Dedifferentiated amniotic fluid mesenchymal stem cell (primary cell): ENCODE results near the gene DISC1.
"Not testable (repeated sequence)": the region's sequence is repeated elsewhere in the genome, so short reads cannot be mapped to it uniquely, and the experiment has no call there.

Experiments used
- DNase-seq: peaks from one replicate; pipeline ENCODE4 v3.0.0-alpha.2; 2016; ENCODE audit errors: extremely low spot score

The DISC1 gene

DNA sequence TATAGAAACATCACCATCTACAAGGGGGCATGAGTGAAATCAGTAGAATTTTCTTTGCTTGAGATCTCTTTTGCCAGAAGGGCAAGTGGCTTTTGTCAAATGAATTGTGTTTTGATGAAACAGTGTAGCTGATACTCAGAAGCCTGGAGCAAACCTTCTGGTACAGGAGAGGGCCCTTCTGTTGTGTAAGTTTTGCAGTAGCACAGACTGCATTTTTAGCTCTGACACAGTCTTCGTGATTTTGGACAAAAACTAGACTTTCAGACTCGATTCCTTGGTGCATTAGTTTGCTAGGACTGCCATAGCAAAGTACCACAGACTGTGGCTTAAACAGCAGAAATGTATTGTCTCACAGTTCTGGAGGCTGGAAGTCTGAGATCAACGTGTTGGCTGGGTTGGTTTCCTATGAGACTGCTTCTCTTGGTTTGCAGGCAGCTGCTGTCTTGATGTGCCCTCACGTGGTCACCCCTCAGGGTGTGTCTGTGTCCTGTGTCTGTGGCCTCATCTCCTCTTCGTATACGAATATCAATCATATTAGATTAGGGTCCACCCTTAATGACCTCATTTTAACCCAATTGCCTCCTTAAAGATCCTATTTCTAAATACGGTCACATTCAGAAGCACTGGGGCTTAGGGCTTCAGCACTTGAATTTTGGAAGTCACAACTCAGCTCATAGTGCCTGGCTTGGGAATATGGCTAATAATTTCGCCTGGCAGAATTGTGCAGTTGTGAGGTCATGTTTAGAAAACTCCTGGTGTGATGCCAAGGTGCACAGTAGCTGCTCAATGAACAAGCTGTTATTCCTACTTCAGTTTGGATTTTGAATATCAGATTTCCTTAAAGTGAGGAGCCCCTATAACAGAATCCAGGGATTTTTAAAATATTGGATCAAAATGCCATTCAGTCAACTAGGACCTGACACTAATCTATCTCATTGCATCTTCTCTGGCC is 21.2 kb upstream of the DISC1 start:
- no peak for DNase-seq

DNA sequence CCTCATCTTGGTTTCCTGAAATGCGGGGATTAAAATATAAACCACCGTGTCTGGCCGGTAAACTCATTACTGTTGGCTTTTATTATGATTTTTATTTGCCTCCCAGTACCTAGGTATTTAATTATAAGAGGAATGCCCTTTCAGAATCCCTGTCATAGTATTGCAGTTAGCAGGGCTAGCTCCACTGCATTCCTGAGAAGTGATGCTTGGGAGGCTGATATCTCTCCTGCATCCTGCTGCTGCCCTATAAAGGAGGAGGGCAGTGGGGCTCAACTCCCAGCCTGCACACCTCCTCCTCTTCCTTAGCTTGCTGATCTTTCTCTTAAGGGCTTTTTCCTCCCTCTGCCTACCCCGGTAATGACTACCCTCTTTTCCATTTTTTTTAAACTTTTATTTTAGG is 19.9 kb upstream of the DISC1 start:
- DNase-seq = no peak

DNA sequence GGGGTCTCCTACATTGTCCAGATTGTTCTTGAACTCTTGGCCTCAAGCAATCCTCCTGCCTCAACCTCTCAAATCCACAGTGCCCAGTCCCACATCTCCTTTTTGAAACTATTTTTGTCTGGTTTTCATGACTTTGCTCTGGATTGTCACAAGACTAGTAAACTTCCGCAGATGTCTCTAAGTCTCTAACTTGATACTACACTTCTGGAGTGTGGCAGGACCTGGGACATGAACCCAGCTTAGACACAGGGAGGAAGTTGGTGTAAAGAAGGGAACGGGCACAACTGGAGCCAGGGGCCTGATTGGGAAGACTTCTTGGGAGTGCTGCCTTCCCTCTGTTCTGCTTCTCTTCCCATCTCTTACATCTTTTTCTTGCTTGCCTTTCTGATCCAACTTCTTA is 16.2 kb upstream of the DISC1 start:
- no peak for DNase-seq

DNA sequence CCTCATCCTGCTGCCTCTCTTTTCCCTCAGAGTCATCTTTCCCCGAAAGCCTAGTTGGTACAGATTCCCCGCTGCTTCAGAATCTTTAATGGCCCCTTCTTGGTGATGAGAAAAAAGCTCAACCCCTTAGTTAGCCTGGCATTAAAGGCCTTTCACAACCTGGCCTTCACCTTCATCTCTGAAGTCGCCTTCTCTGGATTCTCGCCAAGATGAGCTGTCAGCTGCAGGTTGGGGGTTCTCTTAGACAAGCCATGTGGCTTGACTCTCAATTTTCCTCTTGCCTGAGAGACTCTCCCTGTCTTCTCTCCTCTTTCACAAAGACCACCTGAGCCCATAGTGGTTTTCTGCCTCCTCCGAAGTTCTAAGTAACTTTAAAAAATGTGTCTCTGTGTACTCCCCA is 15.5 kb upstream of the DISC1 start:
- DNase-seq = no peak

DNA sequence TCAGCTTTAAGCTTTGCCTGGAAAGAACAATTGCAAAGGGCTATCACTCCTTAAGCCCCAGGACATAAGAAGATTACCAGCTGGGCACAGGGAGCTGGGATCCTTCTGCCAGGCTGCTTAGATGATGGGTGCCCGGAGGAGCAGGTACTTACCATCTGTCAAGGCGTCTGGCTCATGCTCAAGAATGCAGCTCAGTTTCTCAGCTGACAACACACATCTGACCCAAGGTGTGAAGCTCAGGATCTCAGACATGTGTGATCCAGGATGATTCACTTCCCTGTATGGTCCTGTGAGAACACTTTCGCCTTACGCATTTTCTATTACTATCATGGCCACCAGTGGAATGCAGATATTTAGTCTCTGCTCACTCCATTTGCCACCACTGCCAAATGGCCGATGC is 14.7 kb upstream of the DISC1 start:
- DNase-seq = no peak

DNA sequence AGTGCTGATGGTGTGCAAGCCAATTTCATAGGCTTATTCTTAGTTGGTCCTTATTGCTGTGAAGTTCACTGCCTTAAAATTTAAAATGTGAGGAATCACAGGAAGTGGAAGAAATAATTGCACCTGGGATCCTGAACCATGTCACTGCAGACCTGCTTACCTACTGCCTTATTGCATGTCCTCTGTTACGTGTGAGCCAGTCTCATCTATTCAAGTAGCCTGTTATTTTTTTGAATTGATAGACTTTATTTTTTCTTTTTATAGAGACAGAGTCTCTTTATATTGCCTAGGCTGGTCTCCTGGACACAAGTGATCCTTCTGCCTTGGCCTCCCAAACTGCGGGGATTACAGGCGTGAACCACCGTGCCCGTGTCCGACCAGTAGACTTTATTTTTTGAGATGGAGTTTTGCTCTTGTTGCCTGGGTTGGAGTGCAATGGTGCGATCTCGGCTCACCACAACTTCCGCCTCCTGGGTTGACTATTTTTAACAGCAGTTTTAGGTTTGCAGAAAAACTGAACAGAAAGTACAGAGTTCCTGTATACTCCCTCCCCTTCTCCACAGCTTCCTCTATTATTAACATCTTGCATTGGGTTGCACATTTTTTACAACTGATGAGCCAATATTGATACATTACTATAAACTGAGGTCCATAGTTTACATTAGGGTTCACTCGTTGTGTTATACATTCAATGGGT is 14.0 kb upstream of the DISC1 start:
- no peak for DNase-seq

DNA sequence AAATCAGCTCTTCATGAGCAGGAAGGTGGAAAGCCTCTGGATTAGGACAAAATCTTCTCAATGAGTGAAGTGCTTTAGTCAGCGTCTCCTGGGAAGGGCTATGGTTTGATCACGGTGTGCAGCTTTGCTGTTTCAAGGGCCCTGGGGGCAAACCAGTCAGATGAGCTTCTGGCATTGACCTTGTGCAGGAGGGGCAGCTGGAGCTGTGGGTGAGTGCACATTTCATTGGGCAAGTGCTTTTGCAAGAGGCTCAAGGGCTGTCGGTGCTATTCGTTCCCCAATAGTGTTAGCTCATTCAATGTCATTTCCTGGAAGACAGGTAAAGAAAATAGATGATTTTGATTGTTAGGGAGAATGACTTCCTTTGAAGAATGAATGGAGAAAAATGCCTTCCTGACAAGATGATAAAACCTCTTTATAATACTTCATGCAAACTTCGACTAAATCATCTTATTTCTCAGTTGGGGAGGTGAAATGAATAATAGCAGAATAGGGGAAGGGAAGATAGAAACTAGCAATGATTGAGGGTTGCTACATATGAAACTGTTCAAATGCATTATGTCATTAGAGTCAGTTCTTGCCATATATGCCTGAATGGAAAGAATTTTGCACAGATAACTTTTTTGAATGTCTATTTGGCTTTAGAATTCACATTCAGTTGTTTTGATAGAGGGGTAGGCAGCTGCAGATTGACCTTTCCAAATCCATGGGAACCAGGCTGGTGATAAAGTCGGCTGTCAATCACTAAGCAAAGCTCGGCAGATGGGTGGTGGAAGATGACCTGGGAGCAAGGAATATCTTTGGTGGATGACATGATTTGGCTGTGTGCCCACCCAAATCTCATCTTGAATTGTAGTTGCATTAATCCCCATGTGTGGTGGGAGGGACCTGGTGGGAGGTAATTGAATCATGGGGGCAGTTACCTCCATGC is 12.9 kb upstream of the DISC1 start:
- no peak for DNase-seq

DNA sequence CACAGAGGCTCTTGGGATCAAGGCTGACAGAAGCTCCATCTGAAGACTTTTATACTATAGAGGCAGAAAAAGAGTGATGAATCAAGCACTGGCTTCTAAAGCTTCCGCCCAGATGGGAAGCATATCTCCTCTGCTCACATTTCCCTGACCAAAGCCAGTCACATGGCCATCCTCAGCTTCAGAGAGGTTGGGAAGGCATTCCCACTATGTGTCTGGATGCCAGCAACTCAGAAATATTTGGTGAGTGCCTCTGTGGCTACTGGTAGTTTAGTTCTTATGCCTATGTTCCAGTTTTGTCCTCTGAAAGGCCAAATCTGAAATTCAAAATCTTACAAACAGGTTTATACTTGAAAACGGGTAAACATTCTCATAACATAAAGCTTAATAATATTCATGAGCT is 9.9 kb upstream of the DISC1 start:
- DNase-seq = no peak

DNA sequence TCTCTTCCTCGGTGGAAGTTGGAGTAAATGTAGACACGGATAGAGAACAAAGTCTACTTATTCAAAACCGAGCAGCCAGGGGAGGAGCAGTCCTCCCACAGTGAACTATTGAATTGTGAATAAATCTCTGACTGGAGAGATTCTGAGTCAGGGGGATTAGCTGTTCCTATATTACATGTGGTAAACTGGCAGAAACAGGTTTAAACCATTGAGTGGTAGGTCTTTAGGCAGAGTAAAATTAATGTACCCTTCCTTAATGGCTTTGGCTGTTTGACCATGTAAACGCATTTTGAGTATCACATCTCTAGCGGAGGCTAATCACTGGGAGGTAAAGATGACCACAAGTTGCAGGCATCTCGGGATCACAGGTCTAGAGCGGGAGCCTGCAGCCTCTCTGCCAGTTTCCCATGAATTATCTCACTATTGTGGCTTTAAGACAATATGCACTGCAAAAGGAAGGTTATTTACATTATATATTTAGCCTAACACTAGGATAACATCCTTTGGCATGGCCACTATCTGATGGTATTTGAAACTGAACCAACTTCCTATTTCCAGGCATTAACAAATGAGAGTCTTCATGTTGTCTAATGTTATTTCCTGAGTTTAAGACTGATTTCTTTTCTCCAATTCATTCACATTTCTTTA is 7.9 kb upstream of the DISC1 start:
- DNase-seq = no peak

DNA sequence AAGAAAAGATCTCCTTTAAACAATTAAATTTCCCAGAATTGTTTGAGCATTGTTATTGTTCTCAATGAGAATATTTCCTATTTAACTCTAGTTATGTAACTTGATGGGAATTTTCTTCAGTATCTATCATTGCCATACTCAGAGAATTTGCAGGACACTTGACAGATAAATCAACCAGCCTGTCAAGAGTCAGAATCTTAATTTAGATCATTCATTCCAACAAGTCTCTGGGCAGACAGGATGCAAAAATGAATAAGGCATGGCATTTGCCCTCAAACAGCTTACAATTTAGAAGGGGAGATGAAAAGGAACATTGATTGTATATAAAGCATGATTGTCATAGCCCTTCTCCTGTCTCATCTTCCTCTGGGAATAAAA is 7.3 kb upstream of the DISC1 start:
- DNase-seq = no peak

DNA sequence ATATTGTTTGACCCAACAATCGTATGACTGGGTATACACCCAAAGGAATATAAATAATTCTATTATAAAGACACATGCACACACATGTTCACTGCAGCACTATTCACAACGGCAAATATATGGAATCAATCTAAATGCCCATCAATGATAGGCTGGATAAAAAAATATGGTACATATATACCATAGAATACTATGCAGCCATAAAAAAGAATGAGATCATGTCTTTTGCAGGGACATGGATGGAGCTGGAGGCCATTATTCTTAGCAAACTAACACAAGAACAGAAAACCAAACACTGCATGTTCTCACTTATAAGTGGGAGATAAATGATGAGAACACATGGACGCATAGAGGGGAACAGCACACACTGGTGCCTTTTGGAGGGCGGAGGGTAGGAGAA is 1.5 kb upstream of the DISC1 start:
- DNase-seq = not testable (repeated sequence)

DNA sequence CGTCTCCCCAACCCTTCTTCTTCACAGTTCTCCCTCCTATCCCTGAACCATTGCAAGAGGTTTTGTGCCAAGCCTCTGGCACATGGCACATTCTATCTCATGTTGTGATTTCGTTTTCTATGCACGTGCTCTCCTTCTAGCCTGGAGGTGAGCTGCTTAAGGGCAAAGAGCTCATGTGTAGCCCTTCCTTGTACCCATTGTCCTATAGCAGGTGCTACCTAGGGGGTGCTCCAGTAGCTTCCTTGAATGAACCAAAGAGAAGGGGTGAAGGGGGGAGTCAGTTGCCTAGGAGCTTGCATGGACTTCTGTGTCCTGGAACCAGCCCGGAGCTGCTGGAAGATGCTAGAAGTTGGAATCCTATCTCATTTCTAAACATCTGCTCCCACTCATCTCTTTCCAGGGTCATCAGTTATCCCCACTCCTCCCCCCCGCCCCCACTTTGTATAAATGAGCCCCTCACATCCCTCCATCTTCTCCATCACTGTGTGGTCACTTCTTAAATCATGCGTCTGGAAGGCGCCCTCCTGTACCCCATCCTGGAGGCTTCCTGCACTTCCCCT is 535 bp upstream of the DISC1 start:
- DNase-seq = no peak

DNA sequence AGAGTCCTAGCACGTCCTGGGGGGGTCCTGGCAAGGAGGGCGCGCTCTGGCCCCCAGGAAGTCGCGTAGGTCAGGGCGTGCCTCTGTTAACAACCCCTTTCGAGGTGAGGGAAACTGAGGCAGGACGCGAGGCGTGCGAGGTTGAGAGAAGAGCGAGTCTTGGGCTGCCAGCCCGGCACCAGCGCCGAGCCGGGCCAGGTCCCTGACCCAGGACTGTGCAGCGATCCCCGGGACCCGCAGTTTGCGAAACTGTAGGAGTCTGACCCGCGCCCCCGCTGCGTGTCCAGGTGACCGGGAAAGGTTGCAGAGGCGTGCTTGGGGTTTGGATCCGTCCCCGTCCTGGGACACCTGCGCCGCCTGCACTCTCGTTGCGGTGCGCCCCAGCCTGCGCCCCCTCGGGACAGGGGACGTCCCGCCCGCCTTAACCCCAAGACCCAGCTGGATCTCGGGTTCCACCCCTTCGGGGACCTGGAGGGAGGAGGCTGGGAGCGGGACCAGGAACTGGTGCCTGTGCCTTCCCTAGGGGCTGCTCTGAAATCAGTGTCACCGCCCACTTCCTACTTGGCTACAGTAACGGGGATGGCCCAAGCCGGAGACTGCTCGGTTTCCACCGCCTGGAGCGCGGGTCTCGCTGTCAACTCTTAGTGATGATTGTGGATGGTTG is 493 bp downstream of the DISC1 start:
- DNase-seq = no peak

DNA sequence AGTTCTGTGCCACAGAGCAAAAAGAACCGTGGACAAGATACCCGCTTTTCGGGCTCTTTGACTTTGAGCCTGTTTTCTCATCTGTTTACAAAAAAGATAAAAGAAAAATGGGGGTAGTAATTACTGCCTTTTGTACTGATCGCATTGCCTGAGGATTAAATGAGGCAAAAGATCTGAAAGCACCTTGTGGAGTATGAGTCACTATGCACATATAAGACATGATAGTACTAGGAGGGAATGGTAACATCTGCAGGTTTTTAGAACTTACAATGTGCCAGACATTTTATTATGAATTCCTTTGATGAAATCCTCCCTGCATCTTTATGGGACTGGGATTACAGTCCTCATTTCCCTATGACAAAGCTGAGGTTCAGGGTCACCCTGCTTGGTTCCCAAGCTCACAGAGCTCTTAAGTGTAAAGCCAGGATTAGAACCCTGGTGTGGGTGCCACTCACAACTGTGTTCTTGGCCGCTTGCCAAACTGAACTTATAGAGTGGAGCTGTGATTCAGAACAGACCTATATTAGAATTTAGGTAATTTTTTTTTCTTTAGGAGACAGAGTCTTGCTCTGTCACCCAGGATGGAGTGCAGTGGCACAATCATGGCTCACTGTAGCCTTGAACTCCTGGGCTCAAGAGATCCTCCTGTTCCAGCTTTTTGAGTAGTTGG is 1.8 kb downstream of the DISC1 start:
- DNase-seq = no peak

DNA sequence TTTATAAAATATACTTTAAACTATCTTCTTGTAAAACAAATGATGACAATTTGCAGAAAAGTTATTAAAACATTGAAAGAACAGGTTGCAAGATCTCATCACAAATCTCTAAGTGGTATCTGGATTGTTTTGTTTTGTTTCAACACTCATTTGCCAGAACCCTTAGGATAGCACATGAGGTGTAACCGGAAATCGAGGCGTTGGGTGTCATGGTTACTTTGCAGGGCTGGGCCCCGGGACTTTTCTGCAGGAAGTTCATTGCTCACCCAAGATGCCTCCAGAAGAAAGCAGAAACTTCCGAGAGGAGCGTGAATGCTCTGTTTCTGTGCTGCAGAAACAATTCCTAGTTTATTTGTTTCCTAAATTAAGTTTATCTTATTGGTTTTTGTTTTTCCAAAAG is 2.5 kb downstream of the DISC1 start:
- DNase-seq = no peak

DNA sequence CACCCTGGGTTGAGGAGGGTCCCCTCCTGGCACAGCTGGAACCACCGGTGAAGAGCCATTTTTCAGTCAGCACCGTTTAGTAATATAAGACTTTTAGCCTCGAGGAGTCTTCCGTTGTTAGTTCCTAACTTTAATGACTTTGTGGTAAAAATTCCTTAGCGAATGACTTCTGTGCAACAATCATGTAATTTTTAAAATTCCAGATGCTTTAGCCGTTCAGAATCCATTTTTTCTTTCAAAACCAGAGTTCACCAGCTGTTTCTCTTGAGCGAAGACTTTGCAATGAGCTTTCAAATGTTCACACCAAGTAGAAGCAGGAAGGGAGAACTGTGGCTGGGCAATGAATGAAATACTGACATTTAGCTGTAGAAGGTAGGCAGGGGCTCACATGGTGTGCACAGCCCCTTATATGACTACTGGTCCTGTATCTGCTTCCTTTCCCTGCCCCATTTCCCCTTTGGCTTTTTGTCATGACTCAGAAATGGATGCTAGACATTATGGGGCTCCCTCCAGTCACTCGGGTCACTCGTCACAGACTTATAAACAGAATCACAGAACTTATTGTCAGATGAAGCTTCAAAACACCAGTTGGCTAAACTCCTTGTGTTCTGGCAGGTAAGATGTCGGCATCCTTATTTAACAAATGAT is 4.1 kb downstream of the DISC1 start:
- peak; percentile 82 for DNase-seq

DNA sequence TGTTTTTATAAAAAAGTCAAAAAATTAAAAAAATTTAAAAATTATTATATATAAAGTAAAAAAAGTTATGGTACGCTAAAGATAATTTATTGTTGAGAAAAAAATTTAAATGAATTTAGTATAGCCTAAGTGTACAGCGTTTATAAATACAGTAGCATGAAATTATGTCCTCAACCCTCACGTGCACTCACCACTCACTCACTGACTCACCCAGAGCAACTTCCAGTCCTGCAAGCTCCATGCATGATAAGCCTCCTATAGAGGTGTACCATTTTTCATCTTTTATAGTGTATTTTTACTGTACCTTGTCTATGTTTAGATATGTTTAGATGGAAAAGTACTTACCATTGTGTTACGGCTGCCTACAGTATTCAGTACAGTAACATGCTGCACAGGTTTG is 5.1 kb downstream of the DISC1 start:
- DNase-seq = no peak

DNA sequence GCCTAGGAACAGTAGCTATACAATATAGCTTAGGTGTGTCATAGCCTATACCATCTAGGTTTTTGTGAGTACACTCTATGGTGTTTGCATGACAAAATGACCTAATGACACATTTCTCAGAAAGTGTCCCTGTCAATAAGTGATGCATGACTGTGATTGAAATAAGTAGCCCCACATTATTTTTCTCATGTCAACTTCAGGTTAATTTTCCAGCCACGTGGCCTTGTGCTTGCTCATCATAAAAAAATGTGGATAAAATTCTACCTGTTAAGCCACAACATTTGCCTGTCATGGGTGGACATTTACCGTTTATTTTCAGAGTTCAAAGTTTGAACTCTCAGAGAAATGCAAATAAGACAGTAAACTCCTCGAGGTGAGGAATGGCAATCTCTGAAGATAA is 5.5 kb downstream of the DISC1 start:
- no peak for DNase-seq

DNA sequence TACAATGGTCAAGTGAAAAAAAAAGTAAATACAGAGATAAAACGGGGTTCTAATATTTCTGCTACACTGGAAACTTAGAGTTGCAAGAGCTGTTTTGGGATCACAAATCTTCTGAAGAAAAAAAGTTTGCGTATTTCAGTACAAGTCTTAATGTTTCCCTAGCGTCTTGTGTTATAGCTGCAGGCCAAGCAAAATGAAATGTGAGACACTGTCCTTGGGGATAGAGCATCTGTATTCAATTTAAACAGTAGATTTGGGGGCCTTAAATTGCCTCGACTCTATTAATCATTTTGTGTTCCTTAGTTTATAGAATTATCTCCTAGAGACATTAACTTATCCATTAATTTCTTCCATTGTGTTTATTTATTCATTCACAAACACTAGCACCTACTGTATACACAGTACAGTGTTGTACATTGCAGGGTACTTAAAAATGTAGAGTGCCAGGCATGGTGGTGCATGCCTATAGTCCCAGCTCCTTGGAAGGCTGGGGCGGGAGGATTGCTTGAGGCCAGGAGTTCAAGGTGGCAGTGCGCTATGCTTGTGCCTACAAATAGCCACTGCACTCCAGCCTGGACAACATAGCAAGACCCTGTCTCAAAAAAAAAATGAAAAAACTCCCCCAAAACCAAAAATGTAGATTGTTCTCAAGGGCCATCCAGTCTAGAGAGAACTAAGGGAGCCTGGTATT is 7.9 kb downstream of the DISC1 start:
- DNase-seq = no peak
